ENCODE results near the gene FRMD6.

DNA sequence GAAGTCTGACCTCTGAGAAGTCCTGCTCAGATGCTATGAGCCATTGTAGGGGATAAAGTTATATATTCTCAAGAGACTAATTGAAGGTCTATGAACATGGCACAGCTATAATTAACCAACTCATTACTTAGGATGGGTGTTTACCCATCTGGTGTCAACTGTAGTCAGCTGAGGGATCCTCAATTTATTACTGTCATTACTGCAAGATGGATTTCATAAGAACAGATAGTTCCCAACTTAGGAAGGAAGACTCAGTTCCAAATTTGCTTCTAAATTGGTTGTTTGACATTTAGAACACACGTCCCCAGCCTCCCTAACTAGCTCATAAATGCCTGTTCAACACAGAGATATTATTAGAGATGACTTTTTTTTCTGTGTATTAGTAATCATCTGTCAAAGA lies 81.4 kb downstream of the FRMD6 start:
- TF ChIP-seq POLR2A (IDR thresholded peaks at IDR 0.05) (no peak), EP300 (IDR thresholded peaks at IDR 0.05) (no peak)

Measured in ovary (tissue), 1 donor.